ENCODE data around the gene ABCG8.

ABCG8 gene

GRCh38 chr2:43927442-43927841, 88.7 kb downstream of the ABCG8 start:
- DNase-seq, result no peak

- DNase-seq, result no peak
Measured at GRCh38 chr2:43931293-43931692, 92.5 kb downstream of the ABCG8 start.
